IPS-18c (cell line): Measurements from ENCODE around the gene CMTM6.

Experiments
- H3K4me3 ChIP-seq: 2 replicates; pipeline ENCODE4 v1.7.0; 2013; ENCODE audit warnings: low read depth, mild to moderate bottlenecking, low read length, moderate library complexity; ENCODE audit not compliant: insufficient read depth
- H3K9me3 ChIP-seq: one replicate; pipeline ENCODE4 v1.6.1; 2013; ENCODE audit warnings: mild to moderate bottlenecking, low read length, moderate library complexity; ENCODE audit not compliant: control insufficient read depth, insufficient read depth

Gene CMTM6

GRCh38 chr3:32438596-32439344 lies 63.9 kb downstream of the CMTM6 start:
- Histone ChIP-seq H3K9me3 (no peaks in the 10 kb centered on the region), H3K4me3 (no peak overlapping the region)

DNA sequence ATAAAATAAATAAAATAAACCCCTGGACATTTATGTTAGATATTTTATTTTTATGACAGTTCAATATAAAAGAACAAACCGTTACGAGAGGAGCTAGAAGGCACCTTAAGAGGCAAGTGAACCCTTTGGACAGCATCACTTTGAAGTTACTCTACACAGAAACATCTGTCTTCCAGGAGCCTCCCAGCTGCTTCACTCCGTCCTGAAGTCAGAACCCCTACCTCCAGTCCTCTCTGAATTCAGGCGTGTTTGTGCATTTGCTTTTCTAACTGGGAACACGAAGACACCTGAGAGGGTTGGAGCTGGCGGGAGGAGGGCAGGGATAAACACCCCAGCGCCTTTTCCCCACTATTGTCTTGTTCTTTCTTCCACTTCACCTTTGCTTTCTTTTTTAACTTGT lies 64.8 kb downstream of the CMTM6 start:
- Histone ChIP-seq H3K4me3 (no peak overlapping the region), H3K9me3 (no peaks in the 10 kb centered on the region)

GRCh38 chr3:32436816-32437189 lies 65.8 kb downstream of the CMTM6 start:
- Histone ChIP-seq H3K9me3 (no peaks in the 10 kb centered on the region), H3K4me3 (no peak overlapping the region)

GRCh38 chr3:32435911-32436815 lies 66.5 kb downstream of the CMTM6 start:
- no peak overlapping the region for H3K4me3 ChIP-seq

GRCh38 chr3:32434206-32434605 lies 68.4 kb downstream of the CMTM6 start:
- H3K4me3 ChIP-seq = no peak overlapping the region
- no peaks in the 10 kb centered on the region for H3K9me3 ChIP-seq

More at GRCh38 chr3:32435911-32436815, 66.5 kb downstream of the CMTM6 start:
- H3K9me3 ChIP-seq = no peaks in the 10 kb centered on the region

DNA sequence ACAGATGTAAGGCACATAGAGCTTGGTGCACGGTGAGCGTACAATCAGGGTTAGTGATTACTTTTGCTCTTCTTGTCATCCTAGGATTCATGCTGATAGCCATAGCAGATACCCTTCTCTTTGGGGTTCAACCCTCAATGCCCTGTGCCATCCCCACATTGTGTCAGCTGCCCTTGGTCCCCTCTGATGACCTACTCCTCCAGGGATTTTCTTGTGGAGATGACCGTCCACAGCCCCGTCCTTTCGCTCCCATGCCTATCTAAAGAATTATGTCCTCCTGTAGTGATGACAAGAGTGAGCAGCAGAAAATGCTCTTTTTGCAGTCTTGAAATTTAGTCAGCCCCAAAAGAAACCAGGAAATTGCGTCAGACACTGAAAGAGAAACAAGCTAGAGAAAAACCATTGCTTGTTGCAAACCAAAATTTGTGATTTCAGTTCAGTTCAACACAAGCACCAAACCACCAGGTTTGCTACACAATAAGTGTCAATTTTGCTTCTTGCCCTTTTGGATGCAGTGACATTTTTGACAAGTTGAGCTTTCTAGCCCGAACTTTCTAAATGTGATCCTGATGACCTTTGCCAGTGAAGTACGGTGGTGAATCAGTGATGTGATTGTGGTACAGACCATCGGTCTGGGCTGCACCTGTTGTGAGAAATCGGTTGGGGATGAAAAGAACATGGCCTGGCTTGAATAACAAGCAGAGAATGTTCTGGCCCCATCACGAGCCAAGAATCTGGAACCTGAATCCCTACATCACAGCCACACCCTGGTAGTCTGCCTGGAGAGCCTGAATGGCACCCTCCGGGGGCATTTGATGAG lies 69.7 kb downstream of the CMTM6 start:
- Histone ChIP-seq H3K4me3 (no peak overlapping the region), H3K9me3 (no peaks in the 10 kb centered on the region)

GRCh38 chr3:32432045-32432710 lies 70.5 kb downstream of the CMTM6 start:
- H3K9me3 ChIP-seq = no peaks in the 10 kb centered on the region
- no peak overlapping the region for H3K4me3 ChIP-seq

GRCh38 chr3:32431481-32431880 lies 71.2 kb downstream of the CMTM6 start:
- H3K9me3 ChIP-seq = no peaks in the 10 kb centered on the region
- no peak overlapping the region for H3K4me3 ChIP-seq
